A673 (cell line): ENCODE data around the gene OR8K1.

Experiments used
- CTCF ChIP-seq: fragments of 300-800, 200-600 bp; sonication (generic); conservative IDR thresholded peaks from 2 replicates; pipeline ENCODE4 v1.5.1; 2017; ENCODE audit warnings: low read depth, mild to moderate bottlenecking, antibody characterized with exemption, low read length, moderate library complexity, mixed read lengths
- EZH2 ChIP-seq: fragments of 200-600 bp; sonication (generic); IDR thresholded peaks from 2 replicates; pipeline ENCODE4 v1.6.1; 2017; ENCODE audit warnings: borderline replicate concordance, low read depth, mild to moderate bottlenecking, mixed read lengths, antibody characterized with exemption, low read length; ENCODE audit not compliant: poor library complexity, severe bottlenecking

- TF ChIP-seq CTCF (no peak), EZH2 (no peak)
Measured at GRCh38 chr11:56394381-56394780, 48.5 kb downstream of the OR8K1 start.
